ENCODE data around the gene MRPL47.

Gene MRPL47

DNA sequence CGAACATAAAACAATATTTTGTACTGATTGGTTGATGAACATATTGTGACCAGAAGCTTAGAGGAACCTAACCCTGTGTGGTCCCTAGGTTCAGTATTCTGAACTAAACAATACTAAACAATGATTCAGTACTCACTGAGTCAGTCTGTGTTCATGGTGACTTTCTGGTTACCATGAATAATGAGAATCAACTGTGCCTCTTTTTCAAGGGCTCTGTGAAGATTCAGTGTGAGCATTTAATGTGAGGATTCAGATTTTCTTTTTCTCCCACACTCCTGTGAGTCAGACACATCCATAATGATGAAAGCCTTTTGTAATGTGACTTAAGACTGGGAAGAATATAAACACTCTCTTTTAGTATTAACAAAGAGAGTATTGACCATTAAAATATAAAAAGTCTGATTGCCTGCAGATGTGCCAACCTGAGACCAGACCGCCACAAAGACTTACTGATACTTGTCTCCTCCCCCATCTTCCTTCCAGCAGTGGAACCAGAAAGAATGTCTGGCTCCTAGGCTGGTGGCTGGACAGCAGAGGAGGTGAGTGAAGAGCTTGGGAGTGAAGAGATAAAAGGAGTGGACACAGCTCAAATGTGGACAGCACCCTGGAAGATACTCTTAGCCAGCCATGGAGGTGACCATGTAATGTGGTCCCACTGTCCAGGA is 59.3 kb downstream of the MRPL47 start:
- no peak for ATAC-seq
- TF ChIP-seq OSR1 (CRISPR knock-in tag; IDR thresholded peaks at IDR 0.05) (no peak), SNAI2 (CRISPR knock-in tag; IDR thresholded peaks at IDR 0.05) (no peak), ARNTL (CRISPR knock-in tag; IDR thresholded peaks at IDR 0.05; ENCODE audit: borderline replicate concordance, low read depth) (no peak), TCF4 (CRISPR knock-in tag; IDR thresholded peaks at IDR 0.05; ENCODE audit: borderline replicate concordance) (no peak)
- TF ChIP-seq, protein P1, sequence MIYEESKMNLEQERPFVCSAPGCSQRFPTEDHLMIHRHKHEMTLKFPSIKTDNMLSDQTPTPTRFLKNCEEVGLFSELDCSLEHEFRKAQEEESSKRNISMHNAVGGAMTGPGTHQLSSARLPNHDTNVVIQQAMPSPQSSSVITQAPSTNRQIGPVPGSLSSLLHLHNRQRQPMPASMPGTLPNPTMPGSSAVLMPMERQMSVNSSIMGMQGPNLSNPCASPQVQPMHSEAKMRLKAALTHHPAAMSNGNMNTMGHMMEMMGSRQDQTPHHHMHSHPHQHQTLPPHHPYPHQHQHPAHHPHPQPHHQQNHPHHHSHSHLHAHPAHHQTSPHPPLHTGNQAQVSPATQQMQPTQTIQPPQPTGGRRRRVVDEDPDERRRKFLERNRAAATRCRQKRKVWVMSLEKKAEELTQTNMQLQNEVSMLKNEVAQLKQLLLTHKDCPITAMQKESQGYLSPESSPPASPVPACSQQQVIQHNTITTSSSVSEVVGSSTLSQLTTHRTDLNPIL (CRISPR knock-in tag; IDR thresholded peaks at IDR 0.05; ENCODE audit: low read depth): no peak

DNA sequence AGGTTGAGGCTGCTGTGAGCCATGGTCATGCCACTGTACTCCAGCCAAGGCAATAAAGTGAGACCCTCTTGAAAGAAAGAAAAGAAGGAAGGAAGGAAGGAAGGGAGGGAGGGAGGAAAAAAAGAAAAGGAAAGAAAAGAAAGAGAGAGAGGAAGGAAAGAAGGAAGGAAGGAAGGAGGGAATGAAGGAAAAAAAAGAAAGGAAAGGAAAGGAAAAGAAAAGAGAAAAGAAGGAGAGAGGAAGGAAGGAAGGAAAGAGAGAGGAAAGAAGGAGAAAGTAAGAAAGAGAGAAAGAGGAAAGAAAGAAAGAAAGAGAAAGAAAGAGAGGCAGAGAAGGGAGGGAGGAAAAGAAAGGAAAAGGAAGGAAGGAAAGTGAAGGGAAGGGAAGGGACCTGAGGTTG is 62.1 kb downstream of the MRPL47 start:
- no peak for ATAC-seq
- TF ChIP-seq, protein P2, sequence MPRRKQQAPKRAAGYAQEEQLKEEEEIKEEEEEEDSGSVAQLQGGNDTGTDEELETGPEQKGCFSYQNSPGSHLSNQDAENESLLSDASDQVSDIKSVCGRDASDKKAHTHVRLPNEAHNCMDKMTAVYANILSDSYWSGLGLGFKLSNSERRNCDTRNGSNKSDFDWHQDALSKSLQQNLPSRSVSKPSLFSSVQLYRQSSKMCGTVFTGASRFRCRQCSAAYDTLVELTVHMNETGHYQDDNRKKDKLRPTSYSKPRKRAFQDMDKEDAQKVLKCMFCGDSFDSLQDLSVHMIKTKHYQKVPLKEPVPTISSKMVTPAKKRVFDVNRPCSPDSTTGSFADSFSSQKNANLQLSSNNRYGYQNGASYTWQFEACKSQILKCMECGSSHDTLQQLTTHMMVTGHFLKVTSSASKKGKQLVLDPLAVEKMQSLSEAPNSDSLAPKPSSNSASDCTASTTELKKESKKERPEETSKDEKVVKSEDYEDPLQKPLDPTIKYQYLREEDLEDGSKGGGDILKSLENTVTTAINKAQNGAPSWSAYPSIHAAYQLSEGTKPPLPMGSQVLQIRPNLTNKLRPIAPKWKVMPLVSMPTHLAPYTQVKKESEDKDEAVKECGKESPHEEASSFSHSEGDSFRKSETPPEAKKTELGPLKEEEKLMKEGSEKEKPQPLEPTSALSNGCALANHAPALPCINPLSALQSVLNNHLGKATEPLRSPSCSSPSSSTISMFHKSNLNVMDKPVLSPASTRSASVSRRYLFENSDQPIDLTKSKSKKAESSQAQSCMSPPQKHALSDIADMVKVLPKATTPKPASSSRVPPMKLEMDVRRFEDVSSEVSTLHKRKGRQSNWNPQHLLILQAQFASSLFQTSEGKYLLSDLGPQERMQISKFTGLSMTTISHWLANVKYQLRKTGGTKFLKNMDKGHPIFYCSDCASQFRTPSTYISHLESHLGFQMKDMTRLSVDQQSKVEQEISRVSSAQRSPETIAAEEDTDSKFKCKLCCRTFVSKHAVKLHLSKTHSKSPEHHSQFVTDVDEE (CRISPR knock-in tag; IDR thresholded peaks at IDR 0.05): no peak
- TF ChIP-seq, protein P3, sequence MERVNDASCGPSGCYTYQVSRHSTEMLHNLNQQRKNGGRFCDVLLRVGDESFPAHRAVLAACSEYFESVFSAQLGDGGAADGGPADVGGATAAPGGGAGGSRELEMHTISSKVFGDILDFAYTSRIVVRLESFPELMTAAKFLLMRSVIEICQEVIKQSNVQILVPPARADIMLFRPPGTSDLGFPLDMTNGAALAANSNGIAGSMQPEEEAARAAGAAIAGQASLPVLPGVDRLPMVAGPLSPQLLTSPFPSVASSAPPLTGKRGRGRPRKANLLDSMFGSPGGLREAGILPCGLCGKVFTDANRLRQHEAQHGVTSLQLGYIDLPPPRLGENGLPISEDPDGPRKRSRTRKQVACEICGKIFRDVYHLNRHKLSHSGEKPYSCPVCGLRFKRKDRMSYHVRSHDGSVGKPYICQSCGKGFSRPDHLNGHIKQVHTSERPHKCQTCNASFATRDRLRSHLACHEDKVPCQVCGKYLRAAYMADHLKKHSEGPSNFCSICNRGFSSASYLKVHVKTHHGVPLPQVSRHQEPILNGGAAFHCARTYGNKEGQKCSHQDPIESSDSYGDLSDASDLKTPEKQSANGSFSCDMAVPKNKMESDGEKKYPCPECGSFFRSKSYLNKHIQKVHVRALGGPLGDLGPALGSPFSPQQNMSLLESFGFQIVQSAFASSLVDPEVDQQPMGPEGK (CRISPR knock-in tag; IDR thresholded peaks at IDR 0.05; ENCODE audit: borderline replicate concordance): no peak
- no peak for TF ChIP-seq GLIS3 (CRISPR knock-in tag; IDR thresholded peaks at IDR 0.05)
- TF ChIP-seq, protein P4, sequence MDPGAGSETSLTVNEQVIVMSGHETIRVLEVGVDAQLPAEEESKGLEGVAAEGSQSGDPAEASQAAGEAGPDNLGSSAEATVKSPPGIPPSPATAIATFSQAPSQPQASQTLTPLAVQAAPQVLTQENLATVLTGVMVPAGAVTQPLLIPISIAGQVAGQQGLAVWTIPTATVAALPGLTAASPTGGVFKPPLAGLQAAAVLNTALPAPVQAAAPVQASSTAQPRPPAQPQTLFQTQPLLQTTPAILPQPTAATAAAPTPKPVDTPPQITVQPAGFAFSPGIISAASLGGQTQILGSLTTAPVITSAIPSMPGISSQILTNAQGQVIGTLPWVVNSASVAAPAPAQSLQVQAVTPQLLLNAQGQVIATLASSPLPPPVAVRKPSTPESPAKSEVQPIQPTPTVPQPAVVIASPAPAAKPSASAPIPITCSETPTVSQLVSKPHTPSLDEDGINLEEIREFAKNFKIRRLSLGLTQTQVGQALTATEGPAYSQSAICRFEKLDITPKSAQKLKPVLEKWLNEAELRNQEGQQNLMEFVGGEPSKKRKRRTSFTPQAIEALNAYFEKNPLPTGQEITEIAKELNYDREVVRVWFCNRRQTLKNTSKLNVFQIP (CRISPR knock-in tag; IDR thresholded peaks at IDR 0.05; ENCODE audit: borderline replicate concordance, low read depth): no peak
- TF ChIP-seq, protein P5, sequence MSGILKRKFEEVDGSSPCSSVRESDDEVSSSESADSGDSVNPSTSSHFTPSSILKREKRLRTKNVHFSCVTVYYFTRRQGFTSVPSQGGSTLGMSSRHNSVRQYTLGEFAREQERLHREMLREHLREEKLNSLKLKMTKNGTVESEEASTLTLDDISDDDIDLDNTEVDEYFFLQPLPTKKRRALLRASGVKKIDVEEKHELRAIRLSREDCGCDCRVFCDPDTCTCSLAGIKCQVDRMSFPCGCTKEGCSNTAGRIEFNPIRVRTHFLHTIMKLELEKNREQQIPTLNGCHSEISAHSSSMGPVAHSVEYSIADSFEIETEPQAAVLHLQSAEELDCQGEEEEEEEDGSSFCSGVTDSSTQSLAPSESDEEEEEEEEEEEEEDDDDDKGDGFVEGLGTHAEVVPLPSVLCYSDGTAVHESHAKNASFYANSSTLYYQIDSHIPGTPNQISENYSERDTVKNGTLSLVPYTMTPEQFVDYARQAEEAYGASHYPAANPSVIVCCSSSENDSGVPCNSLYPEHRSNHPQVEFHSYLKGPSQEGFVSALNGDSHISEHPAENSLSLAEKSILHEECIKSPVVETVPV (CRISPR knock-in tag; IDR thresholded peaks at IDR 0.05): no peak

DNA sequence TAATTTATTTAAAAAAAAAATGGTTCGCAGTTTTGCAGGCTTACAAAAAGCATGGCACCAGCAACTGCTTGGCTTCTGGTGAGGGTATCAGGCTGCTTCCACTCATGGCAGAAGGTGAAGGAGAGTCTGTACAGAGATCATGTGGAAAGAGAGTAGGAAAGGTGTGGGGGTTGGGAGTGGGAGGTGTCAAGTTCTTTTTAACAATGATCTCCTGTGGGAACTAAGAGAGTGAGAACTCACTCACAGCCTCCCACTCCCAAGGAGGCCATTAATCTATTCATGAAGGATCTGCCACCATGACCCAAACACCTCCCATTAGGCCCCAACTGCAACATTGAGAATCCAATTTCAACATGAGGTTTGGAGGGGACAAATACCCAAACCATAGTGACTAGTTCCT is 62.8 kb downstream of the MRPL47 start:
- TF ChIP-seq ZFP30 (CRISPR knock-in tag; IDR thresholded peaks at IDR 0.05): no peak
- TF ChIP-seq TOX (CRISPR knock-in tag; IDR thresholded peaks at IDR 0.05; ENCODE audit: borderline replicate concordance): no peak
- TF ChIP-seq BACH2 (CRISPR knock-in tag; IDR thresholded peaks at IDR 0.05; ENCODE audit: borderline replicate concordance): no peak
- no peak for TF ChIP-seq ESRRG (CRISPR knock-in tag; IDR thresholded peaks at IDR 0.05)
- TF ChIP-seq, protein P5 (CRISPR knock-in tag; IDR thresholded peaks at IDR 0.05): no peak
- TF ChIP-seq ARNTL (CRISPR knock-in tag; IDR thresholded peaks at IDR 0.05; ENCODE audit: borderline replicate concordance, low read depth): no peak
- TF ChIP-seq RARB (CRISPR knock-in tag; IDR thresholded peaks at IDR 0.05): no peak
- TF ChIP-seq ZNF8 (CRISPR knock-in tag; IDR thresholded peaks at IDR 0.05): no peak
- TF ChIP-seq, protein P3 (CRISPR knock-in tag; IDR thresholded peaks at IDR 0.05; ENCODE audit: borderline replicate concordance): no peak
- TF ChIP-seq, protein P2 (CRISPR knock-in tag; IDR thresholded peaks at IDR 0.05): no peak
- no peak for TF ChIP-seq OSR1 (CRISPR knock-in tag; IDR thresholded peaks at IDR 0.05)

More for the DNA sequence above, 62.8 kb downstream of the MRPL47 start:
- no peak for ATAC-seq
